Fibroblast of peridontal ligament (primary cell): Measurements from ENCODE around the gene TLR8.

Source experiments
- DNase-seq: peaks from one replicate; pipeline ENCODE4 v3.0.0-alpha.2; 2010; ENCODE audit errors: extremely low read depth

TLR8 gene

DNA sequence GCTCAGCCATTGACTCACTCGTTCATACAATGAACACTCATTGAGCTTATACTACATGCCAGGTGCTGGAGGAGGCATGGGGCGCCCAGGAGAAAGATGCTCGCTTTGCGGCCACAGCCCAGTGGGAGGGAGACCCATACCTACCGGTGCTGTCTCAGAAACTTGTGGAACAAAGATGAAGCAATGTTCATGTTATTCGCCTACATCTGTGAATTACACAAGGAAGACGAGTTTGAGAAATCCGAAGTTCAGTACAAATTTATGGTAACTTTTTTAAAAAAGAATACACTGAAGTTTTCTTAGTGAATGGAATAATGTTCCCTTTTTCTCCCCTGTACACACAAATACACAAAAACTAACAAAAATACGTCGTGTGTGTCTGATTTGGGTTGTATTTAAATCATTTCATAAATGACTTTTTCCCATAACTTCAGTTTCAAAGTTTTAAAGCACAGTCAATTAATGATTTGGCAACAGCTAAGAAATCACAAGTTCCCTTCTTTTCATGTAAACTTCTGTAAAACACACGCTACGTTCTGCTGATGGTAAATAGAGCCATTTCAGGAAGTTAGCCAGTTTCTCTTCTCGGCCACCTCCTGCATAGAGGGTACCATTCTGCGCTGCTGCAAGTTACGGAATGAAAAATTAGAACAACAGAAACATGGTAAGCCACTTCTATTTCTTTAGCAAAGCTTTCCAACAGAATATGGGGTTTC, at the start of gene TLR8:
Gene TLR8 (plus strand): TSS at position 575 of the 716 bp plus-strand sequence. CDS start 87 bp downstream, at position 662.
- DNase-seq, result no peak

DNA sequence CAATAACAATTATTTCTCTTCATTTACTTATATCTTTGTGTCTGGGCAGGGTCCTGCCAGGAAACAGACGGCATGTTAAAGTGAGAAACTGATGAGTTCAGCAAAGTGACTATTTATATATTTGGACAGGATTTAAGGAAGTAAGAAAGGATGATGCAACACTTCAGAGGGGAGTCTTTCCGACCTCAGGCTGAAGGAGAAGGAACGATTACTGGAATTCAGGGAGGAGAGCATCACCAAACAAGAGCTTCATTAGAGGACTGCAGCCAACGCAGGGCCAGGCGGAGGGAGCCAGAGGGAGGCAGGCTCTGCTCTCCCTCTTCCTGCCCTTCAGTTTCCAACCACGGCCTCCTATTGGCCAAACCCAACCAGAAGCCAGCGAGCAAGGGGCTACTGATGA, 41.1 kb upstream of the TLR8 start:
- no peak for DNase-seq

DNA sequence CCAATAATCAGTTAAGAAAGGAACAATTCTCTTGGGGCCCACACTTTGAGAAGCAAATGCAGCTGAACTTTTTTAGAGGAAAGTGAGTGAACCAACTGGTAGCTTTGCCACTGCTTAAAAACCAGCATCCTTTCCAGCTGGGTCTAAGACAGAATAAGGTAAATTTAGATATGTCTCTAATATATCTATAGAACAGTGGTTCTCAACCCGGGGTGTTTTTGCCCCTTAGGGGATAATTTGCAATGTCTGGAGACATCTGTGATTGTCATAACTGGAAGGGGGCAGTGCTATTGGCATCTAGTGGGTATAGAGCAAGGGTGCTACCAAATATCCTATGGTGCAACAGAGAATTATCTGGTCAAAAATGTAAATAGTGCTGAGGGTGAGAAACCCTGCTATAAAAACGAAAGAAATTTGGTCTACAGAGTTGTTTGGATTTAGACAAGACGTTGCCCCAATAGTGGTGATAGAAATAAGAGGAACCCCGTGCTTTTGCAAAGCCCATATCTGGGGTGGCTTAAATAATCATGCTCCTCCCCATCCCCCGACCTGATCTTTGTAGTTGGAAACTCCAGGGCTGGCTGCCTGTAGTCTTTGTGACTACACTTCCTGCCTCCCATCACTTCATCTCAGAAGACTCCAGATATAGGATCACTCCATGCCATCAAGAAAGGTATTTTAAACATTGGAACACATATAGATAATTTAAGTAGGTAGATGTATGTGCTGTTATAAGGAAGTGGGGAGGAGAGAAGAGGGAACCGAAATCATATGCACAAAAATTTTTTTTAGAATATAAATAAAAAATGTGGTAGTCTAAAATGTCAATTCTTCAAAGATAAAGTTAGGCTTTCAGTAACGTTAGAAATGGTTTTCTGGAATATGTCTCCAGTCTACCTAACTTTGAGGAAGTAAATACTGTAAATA, 39.7 kb upstream of the TLR8 start, which contains the start of gene TLR7:
Gene TLR7 (plus strand): TSS at position 622 of the 927 bp plus-strand sequence. CDS start 507 bp downstream, outside the sequence.
- DNase-seq, result no peak

DNA sequence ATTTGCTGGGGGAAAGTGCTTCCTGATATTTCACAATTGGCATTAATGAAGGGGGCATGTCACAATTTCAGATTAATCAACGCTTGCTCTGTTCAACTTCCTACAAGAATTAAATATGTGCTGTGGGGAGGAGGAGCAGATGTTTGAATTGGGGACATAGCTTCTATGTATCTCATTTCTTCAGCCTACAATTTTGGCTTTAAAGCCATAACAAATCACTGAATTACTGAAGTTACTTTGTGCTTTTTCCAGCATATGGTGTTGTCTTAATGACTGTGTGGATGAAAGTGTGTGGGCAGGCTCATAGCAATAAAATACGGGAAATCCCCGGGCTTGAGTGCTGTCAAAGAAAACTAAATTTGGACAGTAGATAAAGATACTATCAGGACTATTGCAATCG, 38.7 kb upstream of the TLR8 start:
- no peak for DNase-seq

DNA sequence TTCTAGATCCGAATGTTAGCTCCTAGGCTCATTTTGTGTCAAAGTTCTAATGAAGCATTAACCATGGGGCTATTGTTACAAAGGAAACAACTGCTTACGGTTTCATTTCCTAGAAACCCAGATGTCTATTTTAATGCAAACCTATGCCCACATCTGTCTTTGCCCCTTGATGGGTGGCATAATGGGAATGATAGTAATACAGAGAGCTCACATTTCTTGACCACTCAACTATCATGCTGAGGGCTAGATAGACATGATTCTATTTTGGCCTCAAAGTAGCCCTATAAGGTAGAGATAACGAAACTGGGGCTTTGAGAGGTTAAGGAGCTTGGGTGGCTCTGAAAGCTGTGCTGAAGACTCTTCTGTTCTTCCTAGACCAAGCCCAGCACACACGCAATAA, 37.7 kb upstream of the TLR8 start:
- no peak for DNase-seq

DNA sequence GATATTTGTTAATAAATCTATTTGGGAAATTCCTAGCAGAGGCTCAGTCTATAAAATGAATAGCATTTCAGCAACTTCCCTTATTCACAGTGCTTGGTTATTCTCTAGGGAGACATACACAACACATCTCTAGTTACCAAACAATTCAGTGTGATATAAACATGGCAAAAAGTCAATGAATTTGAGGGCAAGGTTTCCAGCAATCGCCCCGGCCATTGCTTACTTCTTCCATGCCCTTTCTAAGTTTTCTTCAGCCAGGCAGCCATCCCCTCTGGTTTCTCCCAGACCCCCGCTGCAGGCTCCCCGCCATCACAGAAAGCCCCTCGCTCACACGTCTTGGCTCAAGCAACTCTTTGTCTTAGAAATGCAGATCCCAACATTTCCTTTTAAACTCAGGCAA, 35.2 kb upstream of the TLR8 start:
- no peak for DNase-seq

DNA sequence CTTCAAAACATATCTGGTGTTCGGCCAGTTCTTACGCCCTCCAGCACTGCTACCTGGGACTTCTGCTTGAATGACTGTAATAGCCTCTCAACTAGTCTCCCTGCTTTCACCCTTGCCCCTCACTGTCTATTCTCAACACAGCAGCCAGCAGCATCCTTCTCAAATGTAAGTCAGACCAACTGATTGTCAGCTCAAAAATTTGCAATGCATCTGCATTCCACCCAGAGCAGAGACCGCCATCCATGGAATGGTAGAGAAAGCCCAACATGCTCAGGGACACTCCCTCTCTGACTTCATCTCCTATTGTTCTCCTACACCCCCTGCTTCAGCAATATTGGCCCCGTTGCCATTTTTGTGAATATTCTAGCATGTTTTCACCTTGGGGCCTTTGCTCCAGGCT, 33.7 kb upstream of the TLR8 start:
- DNase-seq, result no peak

DNA sequence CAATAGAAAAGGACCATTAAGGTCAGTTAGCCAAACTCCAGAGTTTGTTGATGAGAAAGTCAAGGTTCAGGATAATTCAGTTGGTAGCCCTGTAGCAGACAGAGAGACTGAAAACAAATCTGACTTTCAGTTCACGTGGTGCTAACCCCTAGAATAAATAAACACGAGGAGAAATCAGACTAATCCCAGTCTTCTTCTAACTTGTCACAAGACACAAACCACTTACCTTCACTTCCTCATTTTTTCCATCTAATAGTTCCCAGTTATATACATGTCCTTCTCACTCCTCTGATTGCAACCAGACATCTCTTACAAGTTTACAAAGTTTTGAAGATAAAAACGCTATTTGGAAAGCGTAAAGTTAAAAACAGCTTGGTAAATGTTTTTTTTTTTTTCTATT, 31.8 kb upstream of the TLR8 start:
- DNase-seq, result no peak

DNA sequence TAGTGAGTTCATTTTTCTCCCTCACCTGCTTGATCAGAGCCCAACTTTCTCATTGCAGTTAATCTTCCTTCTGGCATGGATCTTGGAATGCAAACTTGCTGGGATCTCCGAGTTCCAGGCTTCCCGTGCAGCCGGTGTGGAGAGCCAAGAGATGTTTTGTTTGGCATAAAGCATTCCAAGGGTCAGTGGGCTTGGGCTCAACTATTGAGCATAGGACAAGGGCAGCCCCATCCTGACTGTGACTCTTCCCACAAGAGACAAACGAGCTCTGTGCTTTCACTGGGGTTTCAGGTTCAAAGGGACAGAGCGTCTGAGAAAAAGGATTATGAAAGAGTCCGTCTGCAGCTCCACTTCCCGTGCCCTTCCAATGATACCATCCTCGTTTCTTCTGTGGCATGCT, 29.0 kb upstream of the TLR8 start:
- no peak for DNase-seq

DNA sequence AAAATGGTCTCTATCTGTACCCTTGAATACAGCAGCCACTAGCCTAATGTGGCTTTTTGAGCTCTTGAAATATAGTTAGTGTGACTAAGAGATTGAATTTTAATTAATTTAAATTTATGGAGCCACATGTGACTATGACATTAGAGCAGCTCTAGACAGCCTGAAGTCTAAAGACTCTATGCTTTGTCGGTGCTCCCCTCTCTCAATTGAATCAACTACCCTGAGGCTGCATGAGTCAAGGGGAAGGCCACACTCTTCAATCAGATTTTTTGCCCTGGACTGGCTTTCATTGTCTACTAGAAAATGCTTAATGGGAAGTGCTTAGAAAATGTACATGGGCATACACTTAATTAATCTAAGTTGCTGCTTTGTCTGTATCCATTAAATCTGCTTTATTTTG, 27.9 kb upstream of the TLR8 start:
- no peak for DNase-seq

DNA sequence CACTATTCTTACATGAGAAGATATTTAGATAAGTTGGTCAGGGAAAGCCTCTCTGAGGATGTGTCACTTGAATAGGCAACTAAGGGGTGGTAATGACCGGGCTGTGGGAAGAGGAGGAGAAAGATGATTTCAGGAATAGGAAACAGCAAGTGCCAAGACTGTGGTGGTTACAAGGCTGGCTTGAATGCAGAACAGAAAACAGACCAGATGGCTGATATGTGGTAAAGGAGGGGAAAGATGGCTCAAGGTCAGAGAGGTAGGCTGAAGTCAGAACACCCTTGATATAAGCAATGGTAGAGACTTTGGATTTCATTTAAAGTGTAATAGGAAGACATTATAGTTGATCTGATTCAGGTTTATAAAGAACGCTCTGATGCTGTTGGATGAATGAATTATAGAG, 24.5 kb upstream of the TLR8 start:
- DNase-seq, result no peak

DNA sequence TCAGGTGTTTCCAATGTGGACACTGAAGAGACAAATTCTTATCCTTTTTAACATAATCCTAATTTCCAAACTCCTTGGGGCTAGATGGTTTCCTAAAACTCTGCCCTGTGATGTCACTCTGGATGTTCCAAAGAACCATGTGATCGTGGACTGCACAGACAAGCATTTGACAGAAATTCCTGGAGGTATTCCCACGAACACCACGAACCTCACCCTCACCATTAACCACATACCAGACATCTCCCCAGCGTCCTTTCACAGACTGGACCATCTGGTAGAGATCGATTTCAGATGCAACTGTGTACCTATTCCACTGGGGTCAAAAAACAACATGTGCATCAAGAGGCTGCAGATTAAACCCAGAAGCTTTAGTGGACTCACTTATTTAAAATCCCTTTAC, 20.9 kb upstream of the TLR8 start:
- DNase-seq, result no peak

DNA sequence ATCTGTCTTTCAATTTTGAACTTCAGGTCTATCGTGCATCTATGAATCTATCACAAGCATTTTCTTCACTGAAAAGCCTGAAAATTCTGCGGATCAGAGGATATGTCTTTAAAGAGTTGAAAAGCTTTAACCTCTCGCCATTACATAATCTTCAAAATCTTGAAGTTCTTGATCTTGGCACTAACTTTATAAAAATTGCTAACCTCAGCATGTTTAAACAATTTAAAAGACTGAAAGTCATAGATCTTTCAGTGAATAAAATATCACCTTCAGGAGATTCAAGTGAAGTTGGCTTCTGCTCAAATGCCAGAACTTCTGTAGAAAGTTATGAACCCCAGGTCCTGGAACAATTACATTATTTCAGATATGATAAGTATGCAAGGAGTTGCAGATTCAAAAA, 19.9 kb upstream of the TLR8 start:
- no peak for DNase-seq

DNA sequence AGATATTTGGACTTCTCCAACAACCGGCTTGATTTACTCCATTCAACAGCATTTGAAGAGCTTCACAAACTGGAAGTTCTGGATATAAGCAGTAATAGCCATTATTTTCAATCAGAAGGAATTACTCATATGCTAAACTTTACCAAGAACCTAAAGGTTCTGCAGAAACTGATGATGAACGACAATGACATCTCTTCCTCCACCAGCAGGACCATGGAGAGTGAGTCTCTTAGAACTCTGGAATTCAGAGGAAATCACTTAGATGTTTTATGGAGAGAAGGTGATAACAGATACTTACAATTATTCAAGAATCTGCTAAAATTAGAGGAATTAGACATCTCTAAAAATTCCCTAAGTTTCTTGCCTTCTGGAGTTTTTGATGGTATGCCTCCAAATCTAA, 19.3 kb upstream of the TLR8 start:
- DNase-seq, result no peak

DNA sequence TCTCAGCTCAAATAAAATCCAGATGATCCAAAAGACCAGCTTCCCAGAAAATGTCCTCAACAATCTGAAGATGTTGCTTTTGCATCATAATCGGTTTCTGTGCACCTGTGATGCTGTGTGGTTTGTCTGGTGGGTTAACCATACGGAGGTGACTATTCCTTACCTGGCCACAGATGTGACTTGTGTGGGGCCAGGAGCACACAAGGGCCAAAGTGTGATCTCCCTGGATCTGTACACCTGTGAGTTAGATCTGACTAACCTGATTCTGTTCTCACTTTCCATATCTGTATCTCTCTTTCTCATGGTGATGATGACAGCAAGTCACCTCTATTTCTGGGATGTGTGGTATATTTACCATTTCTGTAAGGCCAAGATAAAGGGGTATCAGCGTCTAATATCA, 18.7 kb upstream of the TLR8 start:
- no peak for DNase-seq

DNA sequence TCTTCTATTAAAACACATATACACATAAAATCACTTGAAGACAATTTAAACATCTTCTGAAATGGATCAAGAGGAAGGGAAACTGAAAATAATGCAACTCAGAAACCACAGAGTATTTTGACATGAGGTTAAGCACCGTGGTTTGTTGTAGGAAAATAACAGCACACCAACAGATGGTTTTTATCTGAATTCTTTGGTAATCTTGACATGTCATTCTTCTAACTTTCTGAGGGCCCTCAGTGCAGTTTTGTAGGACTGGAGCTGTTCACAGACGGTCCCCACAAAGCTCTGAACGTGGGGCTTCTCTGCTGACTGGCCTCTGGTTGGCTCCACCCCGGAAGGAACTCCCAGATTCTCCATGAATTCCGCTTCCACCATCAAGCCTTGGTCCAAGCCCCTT, 16.0 kb upstream of the TLR8 start:
- peak; percentile 33 for DNase-seq

DNA sequence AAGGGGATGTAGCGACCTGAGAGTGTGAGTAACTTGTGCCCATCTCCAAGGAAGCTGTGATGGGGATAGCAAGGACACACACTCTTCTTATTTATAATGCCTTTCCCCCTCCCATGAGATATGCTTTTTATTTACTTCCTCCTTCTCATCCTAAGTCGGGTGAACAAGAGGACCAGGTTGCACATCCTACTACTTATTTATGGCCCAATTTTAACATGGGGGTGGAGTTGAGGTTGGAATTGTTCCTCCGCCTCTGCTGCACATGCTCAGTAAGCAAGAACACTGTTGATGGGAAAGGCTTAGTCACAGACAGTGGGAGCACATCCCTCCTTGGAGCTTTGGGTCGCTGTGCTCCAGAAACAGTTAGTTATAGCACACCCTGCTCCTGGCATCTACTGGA, 15.2 kb upstream of the TLR8 start:
- no peak for DNase-seq

DNA sequence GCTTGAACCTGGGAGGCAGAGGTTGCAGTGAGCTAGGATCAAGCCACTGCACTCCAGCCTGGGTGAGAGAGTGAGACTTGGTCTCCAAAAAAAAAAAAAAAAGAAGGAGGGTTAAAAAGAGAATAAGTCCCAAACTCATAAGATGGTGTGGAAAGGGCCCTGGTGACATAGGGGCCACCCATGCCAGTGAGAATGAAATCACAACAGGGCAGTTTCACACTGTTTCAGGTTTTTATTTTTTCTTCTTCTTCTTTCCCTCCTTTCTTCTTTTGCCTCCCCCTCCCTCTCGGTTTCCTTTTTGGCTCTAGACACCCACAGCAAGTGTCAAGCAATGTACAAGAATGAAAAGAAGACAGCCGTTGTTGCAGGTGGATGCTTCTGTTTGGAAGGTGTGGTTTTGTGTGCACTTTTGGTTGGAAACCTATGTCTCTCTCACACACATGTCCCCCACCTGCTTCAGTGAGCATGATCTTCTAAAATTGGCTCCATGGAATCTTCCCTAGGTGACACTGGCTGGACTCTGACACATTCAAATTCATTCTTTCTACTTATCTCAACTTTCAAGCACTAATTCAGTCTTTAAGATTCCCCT, 14.4 kb upstream of the TLR8 start:
- no peak for DNase-seq

DNA sequence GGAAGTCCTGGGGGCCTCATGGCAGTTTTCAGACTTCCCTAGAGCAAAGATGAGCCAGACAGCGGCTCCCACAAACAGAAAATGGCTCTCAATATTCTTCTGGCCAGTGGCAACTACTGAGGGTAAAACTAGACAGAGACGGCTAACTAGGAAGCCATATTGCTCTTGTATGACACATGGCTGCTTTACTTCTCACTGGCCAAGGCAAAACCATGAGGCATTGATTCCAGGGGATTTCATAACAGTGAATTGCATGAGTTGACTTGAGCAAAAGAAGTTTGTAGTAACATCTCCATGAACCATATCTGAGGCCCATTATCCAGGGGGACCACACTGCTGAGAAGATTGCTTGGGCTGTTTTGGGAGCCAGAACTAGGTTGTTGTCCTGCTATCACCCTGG, 13.7 kb upstream of the TLR8 start:
- DNase-seq, result peak; percentile 17

DNA sequence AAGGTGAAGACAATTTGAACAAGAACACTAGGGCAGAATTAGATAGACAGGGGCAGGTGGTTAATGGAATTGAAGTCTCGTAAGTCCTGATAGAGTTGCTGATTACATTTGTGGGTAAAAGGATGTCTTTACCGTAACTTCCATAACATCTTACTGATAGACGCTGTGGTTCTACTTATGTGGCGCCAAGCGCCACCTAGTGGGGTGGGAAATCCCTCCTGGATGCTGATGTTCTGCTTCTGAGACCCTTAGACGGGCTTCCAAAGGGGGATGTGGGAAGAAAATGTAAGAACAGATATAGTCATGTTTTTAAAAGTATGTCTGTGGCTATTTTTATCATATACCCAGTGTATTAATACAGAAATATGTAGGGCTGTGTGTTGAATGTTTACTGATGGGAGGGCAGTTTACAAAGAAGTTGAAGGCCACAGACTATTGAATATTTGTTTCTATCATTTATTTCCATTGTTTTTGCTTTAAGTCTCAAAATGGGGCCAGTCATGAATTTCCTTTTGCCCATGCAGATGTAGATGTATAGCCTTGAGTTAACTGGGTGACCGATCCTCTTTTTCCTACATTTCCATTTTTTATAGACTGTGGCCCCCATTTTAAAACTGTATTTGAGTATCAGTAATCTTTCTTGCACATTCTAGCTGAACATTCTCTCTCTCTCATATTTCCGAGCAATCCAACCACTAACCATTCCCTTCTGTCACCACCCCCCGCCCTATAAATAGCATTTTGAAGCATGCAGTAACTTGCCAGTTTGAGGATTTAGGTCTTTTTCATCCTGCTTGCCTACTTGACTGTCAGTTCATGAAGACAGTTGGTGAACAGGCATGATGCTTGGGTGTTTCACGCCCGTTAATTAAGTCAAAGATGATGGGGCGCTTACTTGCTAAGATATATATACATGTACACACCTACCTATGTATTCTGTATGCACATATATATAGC, 12.1 kb upstream of the TLR8 start:
- peak; percentile 20 for DNase-seq

DNA sequence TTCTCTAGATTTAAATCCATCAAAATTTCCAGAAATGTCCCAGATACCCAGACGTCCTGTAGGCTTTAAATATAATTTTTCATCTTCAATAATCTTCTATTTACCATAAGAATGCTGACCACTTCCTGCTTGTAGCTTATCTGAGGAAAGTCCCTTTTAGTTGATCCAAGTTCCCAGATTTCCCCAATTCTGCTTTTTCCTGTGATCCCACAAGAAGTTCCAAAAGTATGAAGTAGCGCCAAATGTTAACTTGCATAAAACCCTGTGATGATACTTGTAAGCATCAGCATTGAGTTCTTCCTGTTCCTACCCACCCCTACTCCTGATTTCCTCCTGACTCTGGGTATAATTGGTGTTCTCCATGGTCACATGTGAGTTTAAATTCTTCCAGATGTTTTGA, 10.6 kb upstream of the TLR8 start:
- DNase-seq, result no peak

DNA sequence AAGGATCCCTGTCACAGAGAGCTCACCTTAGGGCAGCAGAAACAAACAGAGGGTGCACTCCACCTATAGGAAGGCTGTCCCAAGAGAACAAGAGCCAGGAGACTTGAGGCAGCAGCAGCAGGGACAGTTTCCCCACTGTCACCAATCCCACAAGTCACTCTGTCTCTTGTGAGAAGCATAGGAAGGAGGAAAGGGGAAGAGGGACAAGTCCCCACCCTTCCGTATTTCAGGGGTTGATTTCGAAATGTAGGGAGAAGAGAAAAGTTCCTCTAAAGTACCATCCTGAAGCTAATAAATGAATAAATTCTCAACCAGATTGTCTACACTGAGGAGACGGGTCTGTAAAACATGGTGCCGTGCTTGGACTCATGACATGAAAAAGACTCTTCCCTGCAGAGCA, 9.5 kb upstream of the TLR8 start:
- DNase-seq, result no peak
